HT-29 (cell line): ENCODE measurements around the gene UBE2L3. TPM values are rescaled to one million over a fixed set of nuclear protein-coding genes. Genes with fewer than 3 reads are reported as not detected.
"Not testable (repeated sequence)": the region's sequence is repeated elsewhere in the genome, so short reads cannot be mapped to it uniquely, and the experiment has no call there.

Experiments used
- DNase-seq: peaks from one replicate; pipeline ENCODE4 v3.0.0-alpha.2; 2015; ENCODE audit warnings: low spot score
- total RNA-seq: library from RNA; depleted of rRNA; stranded (reverse); fragments of >200 nt; shearing (Covaris generic); gene quantifications from 2 replicates; pipeline ENCODE4 v1.2.3, GENCODE V29; 2014

The UBE2L3 gene
- total RNA-seq, 1 experiment from 2014 or later: 41.0 TPM

DNA sequence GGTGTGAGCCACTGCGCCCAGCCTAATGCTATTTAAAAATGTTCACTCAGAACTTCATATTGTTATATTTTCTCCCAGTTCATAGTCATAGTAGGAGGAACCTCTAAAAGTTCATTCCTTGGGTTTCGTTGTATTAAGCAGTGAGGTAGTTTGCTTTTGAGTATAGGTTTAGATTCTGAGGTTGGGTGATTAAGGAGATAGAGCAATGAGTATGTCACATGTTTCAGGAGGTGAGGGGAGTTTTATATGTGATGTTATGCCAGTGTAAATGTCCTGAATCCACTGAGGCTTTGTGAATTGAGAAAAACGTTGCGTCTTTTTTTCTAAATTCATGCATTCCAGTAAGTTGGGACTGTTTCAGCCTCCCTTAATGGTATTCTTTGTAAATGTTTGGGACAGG is 4.2 kb downstream of the UBE2L3 start:
- DNase-seq: no peak

DNA sequence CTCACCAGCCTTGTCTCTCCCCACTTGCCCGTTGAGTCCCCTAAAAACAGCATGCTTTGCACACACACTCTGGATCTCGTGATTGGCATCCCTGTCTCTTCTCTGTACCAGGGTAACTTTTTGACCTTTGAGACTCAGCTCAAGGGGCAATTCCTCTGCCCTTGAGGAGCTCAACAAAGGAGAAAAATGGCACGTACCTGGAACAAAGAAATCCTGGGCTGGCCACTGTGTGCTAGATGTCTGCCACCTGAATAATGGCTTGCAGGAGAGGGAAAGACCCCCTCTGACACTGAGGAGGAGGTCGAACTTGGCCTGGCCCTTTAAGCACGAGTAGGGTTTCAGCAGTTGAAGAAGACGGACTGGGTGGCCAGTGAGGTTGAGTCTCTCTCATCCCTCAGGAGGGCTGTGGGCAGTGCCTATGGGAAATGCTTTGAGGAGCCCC is 5.8 kb downstream of the UBE2L3 start:
- DNase-seq: no peak

DNA sequence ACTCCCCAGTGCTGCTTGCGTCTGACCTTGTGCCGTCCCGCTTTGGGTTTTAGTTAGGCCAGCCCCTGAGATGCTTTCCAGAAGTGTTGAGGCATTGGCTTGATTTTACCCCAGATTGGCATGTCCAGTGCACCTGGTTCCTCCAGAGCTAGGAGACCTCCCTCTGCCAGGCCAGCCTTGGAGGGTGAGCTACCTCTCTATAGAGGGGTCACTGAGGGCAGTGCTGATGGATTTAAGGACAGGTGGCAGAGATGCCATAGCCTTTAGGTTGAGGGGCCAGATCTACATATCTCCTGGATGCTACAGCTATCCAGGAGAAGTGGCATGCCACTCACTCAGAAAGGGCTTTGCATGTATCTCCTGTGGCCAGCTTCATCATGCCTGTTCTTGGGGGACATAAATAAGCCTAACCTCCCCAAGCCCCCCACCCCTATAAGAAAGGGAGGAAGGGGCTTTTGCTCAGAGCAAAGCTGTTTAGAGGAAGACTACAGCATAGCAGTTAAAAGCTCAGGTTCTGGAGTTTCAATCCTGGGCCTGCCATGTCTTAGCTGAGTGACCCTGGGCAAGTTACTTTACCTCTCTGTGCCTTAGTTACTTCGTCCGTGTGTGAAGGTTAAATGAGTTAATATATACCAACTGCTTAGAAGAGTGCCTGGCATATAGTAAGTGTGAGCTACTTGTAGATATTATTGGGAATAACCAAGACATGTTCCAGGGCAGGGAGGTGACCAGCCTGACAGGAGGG is 6.4 kb downstream of the UBE2L3 start:
- DNase-seq: no peak

DNA sequence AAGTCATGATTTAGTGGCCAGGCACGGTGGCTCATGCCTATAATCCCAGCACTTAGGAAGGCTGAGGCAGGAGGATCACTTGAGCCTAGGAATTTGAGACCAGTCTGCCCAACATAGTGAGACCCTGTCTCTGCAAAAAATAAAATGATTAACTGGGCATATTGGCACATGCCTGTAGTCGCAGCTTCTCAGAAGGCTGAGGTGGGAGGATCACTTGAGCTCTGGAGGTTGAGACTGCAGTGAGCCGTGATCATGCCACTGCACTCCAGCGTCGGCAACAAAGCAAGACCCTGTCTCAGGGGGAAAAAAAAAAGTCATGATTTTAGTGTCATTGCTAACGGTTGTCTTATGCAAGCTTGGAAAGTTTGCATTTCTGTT is 11.9 kb downstream of the UBE2L3 start:
- no peak for DNase-seq

DNA sequence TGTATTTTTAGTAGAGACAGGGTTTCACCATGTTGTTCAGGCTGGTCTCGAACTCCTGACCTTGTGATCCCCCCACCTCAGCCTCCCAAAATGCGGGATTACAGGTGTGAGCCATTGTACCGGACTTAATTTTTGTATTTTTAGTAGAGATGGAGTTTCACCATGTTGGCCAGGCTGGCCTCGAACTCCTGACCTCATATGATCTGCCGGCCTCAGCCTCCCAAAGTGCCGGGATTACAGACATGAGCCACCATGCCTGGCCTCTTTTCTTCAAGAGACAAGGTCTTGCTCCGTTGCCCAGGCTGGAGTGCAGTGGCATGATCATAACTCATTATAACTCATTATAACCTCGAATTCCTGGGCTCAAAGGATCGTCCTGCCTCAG is 13.1 kb downstream of the UBE2L3 start:
- DNase-seq: not testable (repeated sequence)

DNA sequence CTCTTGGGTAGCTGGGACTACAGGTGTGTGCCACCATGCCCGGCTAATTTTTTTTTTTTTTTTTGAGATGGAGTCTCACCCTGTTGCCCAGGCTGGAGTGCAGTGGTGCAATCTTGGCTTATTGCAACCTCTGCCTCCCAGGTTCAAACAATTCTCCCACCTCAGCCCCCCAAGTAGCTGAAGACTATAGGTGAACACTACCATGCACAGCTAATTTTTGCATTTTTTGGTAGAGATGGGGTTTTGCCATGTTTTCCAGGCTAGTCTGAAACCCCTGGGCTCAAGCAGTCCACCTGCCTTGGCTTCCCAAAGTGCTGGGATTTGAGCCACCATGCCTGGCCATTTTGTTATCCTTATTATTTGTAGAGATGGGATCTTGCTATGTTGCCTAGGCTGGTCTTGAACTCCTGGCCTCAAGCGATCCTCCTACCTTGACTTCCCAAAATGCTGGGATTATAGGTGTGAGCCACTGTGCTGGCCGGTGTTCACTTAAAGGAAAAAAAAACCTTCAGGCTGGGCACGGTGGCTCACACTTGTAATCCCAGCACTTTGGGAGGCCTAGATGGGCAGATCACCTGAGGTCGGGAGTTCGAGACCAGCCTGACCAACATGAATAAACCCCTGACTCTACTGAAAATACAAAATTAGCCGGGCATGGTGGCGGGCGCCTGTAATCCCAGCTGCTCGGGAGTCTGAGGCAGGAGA is 13.6 kb downstream of the UBE2L3 start:
- DNase-seq: not testable (repeated sequence)

DNA sequence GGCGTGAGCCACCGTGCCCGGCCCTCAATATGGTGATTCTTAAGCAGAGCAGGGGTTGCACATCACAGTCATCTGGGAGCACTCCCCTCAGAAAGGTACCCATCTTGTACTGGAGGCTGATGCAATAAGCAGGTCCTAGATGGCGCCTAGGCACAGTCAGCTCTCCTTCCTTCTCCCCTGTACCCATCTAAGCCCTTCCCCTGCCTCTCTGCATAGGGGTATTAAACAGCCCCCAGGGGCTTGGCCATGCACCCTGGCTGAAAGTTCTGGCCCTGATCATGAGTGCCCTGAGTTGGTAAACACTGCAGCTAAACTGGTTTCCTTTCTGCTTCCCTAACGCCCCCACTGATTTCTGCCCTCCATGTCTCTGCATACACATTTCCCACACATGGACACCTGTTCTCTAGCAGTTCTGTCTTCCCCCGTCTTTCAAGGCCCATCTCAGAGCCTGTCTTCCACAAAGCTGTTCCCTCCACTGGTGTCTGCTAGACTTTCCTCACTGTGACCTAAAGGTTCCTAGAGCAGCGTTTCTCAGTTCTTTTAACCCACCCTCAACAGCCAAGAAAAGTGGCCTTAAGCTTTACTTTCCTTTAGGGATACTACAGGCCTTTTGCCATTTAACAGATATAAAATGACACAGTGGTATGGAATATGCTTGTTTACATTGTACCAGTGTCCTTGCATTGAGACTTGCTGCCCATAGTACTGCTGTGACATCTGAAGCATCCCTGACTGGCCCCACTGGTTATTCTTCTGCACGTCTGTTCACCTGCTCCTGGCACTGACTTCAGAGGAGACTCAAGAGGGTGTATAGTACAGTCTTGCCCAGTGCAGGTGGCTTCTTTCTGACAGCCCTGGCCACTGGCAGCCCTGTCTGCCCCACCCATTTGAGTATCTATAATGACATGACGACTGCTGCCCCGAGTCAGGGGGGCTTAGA is 15.6 kb downstream of the UBE2L3 start:
- no peak for DNase-seq

DNA sequence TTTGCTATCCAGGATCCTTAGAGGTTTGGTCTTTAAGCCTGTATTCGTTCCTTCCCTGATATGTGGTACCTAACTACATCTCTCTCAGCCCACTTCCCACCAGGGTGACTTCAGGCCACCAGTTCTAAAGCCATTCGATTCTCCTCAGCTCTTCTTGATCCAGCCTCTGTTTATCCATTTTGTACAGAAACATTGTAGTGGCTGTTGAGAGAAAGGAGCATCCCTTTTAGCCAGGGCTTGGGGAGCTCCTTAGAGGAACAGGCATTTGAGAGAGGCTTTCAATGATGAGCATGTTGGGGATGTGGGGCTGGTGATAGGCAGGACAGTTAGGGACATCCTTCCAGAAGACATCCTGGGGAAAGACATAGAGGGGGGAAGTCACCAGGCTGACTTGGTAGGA is 17.9 kb downstream of the UBE2L3 start:
- DNase-seq: no peak

DNA sequence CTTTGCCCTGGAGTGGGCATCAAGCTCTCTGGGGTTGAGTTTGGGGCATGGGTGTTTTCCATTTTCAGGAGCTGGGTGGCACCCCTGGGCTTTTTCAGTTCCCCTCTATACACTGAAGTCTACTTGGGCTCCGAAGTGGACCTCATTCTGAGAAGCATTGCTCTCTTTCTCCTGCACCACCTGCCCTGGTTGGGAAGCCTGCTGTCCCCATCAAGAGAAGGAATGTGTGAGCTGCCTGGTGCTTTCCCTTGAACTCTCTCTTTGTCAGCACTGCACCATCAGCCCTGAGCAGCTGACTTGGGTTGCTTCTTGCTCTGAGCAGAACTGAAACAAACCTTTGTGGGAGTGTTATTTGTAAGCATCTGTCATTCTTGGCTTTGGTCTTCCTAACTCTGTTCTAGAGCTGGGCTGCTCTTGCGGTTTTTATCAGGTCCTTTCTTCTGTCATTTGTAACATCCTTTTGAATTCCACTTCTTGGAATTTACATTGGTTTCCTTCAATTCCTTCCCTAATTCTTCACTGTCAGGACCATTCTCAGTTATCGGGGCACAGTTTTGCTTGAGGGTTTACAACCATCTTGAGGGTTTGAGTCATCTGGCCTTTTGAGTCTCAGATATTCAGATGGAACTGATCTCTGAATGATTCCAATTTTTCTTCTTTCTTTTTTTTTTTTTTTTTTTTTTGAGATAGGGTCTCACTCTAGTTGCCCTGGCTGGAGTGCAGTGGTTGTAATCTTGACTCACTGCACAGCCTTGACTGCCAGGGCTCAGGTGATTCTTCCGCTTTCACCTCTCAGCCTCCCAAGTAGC is 20.5 kb downstream of the UBE2L3 start:
- DNase-seq: no peak

DNA sequence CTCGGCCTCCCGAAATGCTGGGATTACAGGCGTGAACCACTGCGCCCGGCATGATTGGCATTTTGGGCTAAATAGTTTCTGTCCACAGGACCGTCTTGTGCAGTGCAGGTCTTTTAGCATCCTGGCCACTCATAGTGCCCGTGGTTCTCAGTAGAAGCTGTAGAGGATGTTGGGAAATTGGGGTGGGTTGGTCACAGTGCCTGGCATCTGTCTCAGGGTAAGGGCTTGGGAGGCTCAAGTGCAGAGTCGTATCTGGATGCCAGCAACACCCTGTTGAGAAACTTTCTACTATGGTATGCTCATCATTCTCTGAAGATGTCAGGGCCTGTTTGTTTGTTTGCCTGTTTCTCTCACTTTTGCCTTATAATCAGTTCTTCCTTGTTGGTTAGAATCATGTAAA is 21.9 kb downstream of the UBE2L3 start:
- DNase-seq: no peak

DNA sequence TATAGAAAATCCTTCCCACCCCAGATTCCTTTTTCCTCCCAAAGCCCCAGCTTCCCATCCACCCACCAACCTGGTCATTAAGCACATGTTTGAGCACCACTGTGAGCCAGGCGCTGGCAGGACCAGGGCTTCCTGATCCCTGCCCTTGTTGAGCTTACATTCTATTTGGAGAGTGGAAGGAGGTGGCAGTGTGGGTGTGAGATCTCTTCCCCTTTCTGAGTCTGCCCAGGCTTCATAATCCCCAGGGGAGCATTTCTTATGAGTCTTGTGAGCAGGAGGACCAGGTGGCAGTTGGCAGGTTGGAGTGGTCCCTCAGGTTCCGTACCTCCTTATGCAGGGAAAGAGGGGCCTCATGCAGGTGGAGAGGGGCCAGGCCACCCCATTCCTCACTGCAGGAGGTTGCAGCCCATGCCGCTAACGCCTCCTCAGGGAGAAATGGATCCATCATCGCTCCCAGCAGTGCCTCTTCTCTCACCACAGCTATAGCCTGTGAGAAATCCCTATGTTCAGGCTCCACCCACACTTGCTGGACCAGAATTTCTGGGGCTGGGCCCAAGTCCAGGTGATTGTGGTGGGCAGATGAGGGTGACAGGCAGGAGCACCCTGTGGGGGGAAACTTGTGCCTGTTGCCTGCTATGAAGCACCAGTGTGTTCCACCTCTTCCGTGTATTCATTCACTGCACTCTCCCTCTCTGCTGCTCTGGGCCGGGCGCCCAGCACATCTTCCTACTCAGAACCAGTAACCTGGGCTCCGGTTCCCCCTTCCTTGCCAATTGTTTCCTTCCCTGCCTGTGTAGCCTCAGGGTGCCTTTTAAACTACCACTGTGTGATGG is 23.5 kb downstream of the UBE2L3 start:
- no peak for DNase-seq

DNA sequence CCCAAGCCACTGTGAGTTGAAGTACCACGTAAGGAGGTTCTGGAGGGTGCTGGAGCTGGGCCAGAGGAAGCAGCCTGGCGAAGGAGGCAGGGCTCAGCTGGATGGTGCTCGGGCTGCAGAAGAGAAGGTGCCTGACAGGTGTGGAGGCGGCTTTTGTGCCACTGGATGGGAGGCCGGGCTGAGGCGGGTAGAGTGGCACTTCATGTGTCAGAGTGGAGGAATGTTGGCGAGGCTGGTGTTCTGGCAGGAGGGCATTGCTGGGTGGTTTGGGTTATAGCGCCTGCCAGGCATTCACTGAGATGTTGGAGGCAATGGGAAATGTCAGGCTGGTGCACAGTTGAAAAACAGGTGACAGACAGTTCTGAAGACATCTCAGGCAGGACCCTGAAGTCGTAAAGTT is 24.2 kb downstream of the UBE2L3 start:
- DNase-seq: no peak

DNA sequence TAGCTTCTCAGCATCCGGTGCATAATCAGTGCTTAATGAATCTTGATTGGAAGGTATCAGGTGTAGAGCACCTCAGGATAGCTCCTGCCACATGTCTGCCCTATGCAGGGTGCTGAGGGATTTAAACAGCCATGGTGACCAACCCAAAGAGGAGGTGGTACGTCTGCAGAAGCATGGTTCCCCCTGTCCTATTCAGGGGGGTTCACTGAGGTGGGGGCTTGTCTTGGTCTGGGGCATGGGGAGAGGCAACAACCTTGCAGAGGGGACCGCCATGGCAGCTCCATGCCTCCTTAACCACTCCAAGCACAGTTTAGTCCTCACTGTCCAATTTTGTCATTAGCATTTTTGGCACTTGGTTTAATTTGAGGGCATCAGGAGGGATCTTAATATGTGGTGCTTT is 24.9 kb downstream of the UBE2L3 start:
- no peak for DNase-seq

DNA sequence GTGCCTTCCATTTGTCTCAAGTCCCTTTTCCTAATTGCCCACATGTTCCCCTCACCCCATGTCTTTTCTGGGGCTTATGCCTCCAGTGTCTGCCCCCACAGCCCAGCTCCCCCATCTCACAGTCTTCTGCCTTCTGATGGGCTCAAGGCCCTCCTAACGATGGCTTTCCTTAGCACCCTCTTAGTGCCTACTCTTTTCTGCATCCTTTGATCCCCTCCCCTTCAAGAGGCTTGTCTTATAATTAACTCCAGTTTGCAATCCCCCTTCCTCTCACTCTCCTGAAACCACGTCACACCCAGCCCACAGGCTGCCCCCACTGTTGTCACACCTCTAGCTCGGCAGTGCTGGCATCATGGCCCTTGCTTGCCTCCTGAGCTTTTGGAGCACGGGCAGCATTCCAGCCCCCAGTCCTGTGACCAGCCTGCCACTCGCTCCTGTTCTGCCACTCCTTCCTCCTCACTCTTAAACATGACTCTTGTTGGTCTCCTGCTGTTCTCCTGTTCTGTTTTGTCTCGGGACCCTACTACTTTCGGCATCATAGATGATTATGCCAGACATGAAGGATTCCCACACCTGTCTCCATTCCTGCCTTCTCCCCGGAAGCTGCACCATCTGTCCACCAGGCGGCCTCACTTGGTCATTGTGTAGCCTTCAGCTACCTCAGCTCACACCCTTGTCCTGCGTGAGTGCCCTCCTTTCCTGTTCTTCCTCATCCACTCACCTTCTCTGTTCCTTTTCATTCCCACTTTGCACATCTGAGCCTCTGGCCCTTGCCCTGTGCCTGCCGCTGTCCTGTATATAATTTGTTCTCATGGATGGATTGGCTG is 26.1 kb downstream of the UBE2L3 start:
- DNase-seq: peak; percentile 38

DNA sequence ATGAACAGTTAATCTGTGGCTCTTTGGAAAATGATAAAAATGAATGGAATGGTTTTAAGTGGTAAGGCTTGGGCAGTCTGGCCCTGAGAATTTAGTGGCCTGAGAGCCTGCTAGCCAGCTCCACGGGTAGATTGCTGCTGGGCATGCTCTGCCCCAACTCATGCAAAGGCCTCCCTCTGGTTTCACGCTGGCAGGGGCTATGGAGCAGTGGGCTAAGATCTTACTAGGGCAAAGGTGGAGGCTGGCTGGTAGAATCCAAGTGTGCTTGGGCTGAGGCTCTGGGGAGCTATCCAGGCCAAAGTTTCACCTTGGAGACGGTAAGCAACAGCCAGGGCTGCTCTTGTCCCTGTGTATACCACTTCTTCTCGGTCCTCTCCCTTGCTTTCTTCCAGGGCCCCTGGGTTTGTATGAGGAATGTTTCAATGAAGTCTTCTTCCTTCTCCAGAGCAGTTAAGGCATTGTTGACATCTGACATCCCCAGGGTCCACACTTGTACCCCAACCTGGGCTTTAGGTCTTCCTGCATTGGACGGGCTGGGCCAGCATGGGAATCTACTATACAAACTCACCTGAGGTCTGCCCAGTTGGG is 27.4 kb downstream of the UBE2L3 start:
- DNase-seq: no peak

DNA sequence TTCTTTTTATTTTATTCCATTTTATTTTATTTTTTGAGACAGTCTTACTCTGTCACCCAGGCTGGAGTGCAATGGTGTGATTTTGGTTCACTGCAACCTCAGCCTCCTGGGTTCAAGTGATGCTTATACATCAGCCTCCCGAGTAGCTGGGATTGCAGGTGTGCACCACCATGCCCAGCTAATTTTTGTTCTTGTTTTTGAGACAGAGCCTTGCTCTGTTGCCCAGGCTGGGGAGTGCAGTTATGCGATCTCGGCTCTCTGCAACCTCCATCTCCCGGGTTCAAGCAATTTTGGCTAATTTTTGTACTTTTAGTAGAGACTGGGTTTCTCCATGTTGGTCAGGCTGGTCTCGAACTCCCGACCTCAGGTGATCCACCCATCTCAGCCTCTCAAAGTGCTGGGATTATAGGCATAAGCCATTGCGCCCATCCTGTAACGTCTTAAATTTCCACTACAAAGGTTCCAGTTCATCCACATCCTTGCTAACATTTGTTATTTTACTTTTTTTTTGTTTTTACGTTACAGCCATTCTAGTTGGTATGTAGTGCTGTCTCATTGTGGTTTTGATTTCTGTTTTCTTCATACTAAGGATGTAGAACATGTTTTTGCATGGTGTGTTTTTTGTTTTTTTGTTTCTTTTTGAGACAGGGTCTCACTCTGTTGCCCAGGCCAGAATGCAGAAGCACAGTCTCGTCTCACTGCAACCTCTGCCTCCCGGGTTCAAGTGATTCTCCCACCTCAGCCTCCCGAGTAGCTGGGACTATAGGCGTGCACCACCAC is 29.0 kb downstream of the UBE2L3 start:
- not testable (repeated sequence) for DNase-seq

DNA sequence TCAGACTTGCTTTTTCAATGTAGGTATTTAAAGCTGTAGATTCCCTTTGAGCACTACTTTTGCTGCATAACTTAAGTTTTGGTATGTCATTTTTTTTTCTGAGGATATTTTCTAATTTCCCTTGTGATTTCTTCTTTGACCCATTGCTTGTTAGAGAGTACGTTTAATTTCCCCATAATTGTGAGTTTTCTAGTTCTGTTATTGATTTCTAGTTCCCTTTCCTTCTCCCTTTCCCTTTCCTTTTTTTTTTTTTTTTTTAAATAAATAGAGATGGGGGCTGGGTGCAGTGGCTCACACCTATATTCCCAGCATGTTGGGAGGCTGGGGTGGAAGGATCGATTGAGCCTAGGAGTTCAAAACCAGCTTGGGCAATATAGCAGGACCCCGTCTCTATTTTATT is 30.8 kb downstream of the UBE2L3 start:
- no peak for DNase-seq
